ENCODE results near the gene ISG20L2.

DNA sequence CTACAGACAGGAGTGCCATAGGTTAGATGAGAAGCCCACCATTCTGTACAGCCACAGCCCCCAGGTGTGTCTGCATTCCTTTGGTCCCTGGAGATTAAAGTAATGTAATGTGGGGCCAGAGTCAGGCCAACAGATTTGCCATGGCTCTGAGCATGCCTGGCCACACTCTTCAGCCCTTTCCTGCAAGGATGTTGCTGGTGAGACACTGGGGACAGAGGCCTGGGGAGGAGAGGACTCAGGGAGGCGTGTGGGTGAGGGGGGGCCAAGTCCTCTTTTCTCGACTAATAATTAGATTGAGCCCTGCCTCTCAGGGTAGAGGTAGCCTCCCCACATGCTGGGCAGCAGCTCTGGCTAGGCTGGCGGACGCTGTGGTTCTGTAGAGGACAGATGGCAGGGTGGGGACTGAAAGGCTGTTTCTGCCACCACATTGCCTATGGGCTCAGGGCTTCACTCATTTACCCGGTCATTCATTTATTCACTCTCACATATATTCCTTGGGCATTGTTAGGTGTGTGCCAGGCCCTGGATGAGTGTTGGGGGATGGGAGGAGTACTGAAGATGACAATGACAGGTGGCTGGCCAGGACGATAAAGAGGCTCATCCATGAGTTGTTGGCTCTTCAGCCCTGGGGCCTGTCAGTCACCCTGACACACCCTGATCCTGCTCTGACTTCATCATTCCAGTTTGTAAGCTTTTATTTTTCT is 31.7 kb upstream of the ISG20L2 start:
- TF ChIP-seq RARB (CRISPR knock-in tag; IDR thresholded peaks at IDR 0.05) (no peak), ARNTL (CRISPR knock-in tag; IDR thresholded peaks at IDR 0.05; ENCODE audit: borderline replicate concordance, low read depth) (no peak), ZC3H10 (CRISPR knock-in tag; IDR thresholded peaks at IDR 0.05) (no peak), ZFP30 (CRISPR knock-in tag; IDR thresholded peaks at IDR 0.05) (no peak), SNAI2 (CRISPR knock-in tag; IDR thresholded peaks at IDR 0.05) (no peak), ZFP3 (CRISPR knock-in tag; IDR thresholded peaks at IDR 0.05) (no peak), ZNF70 (CRISPR knock-in tag; IDR thresholded peaks at IDR 0.05) (no peak), BACH2 (CRISPR knock-in tag; IDR thresholded peaks at IDR 0.05; ENCODE audit: borderline replicate concordance) (no peak)
- TF ChIP-seq, protein P1, sequence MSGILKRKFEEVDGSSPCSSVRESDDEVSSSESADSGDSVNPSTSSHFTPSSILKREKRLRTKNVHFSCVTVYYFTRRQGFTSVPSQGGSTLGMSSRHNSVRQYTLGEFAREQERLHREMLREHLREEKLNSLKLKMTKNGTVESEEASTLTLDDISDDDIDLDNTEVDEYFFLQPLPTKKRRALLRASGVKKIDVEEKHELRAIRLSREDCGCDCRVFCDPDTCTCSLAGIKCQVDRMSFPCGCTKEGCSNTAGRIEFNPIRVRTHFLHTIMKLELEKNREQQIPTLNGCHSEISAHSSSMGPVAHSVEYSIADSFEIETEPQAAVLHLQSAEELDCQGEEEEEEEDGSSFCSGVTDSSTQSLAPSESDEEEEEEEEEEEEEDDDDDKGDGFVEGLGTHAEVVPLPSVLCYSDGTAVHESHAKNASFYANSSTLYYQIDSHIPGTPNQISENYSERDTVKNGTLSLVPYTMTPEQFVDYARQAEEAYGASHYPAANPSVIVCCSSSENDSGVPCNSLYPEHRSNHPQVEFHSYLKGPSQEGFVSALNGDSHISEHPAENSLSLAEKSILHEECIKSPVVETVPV (CRISPR knock-in tag; IDR thresholded peaks at IDR 0.05): no peak
- TF ChIP-seq, protein P2, sequence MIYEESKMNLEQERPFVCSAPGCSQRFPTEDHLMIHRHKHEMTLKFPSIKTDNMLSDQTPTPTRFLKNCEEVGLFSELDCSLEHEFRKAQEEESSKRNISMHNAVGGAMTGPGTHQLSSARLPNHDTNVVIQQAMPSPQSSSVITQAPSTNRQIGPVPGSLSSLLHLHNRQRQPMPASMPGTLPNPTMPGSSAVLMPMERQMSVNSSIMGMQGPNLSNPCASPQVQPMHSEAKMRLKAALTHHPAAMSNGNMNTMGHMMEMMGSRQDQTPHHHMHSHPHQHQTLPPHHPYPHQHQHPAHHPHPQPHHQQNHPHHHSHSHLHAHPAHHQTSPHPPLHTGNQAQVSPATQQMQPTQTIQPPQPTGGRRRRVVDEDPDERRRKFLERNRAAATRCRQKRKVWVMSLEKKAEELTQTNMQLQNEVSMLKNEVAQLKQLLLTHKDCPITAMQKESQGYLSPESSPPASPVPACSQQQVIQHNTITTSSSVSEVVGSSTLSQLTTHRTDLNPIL (CRISPR knock-in tag; IDR thresholded peaks at IDR 0.05; ENCODE audit: low read depth): no peak
- TF ChIP-seq, protein P3, sequence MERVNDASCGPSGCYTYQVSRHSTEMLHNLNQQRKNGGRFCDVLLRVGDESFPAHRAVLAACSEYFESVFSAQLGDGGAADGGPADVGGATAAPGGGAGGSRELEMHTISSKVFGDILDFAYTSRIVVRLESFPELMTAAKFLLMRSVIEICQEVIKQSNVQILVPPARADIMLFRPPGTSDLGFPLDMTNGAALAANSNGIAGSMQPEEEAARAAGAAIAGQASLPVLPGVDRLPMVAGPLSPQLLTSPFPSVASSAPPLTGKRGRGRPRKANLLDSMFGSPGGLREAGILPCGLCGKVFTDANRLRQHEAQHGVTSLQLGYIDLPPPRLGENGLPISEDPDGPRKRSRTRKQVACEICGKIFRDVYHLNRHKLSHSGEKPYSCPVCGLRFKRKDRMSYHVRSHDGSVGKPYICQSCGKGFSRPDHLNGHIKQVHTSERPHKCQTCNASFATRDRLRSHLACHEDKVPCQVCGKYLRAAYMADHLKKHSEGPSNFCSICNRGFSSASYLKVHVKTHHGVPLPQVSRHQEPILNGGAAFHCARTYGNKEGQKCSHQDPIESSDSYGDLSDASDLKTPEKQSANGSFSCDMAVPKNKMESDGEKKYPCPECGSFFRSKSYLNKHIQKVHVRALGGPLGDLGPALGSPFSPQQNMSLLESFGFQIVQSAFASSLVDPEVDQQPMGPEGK (CRISPR knock-in tag; IDR thresholded peaks at IDR 0.05; ENCODE audit: borderline replicate concordance): no peak

Data from SK-N-SH treated with all-trans-retinoic acid at 6 μM for 48 hours (cell line).